ENCODE measurements around the gene DSCAML1.

The DSCAML1 gene

DNA sequence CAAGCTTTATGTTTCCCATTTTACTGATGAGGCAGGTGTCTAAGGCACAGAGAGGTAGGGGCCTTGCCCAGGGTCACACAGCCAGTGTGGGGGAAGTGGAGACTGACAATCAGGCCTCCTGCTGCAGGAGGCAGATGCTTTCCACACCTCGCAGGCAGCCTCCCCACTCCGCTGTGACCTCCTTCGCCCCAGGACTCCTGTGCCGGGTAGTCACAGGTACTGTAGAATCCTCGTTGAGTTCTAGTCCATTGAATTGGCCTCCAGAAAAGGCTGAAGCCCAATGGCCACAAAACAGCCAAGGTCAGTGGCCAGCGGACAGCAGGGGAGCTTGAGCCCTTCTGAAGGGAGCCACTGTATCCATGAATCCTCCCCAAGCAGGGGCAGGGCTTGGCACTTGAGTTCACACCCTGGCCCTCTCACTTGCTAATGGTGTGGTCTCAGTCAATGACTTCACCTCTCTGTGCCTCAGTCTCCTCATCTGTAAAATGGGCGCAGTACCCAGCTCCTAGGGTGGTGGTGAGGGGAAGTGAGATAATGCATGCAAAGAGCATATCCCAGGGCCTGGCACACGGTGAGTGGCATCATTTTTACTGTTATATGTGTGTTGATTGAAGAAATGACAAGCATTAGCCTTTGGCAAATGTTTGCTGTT lies 28.6 kb upstream of the DSCAML1 start:
- DNase-seq (ENCODE audit: insufficient read length, low spot score) (no peak), FAIRE-seq (no peak)
- TF ChIP-seq CTCF (IDR thresholded peaks at IDR 0.05; ENCODE audit: insufficient read depth, missing control alignments), result no peak

GRCh38 chr11:117824571-117825537 lies 27.8 kb upstream of the DSCAML1 start, which contains the start of gene FXYD2:
Gene FXYD2, minus strand, starts transcription at chr11:117824744. Its CDS starts 66 bp downstream, at chr11:117824678.
- TF ChIP-seq CTCF (IDR thresholded peaks at IDR 0.05; ENCODE audit: insufficient read depth, missing control alignments), result no peak
- DNase-seq (ENCODE audit: insufficient read length, low spot score) (no peak), FAIRE-seq (no peak)

- FAIRE-seq (no peak), DNase-seq (ENCODE audit: insufficient read length, low spot score) (no peak)
- no peak for TF ChIP-seq CTCF (IDR thresholded peaks at IDR 0.05; ENCODE audit: insufficient read depth, missing control alignments)
These were observed 27.0 kb upstream of the DSCAML1 start for GRCh38 chr11:117823946-117824420.

DNA sequence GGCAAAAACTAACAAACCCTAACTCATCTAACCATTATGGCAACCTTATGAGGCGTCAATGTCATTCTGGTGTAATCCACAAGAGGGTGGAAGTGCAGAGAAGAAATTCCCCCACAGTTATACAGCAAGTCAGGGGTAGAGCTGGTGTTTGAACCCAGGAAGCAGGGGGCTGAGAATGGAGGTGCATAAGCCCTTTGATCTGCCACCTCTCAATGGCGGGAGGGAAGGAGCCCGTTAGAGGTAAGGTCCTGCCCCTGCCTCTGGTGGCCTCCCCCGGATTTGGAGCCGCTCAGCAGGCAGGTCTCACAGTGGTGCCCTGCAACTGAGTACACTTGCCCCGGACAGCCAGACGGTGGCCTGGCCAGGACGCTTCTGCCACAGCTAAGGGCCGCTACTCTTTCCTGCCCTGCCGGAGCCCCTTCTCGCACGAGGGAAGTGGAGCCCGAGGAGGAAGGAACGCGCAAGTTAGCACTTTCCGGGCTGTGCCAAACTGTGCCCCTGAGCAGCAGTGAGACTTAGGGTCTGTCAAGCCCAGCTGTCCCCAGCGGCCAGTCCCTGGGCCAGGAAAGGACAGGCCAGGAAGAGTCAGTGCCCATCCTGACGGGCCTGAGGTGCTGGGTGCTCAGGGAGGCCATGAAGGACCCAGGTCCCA lies 26.4 kb upstream of the DSCAML1 start:
- DNase-seq (ENCODE audit: insufficient read length, low spot score), result no peak

GRCh38 chr11:117822074-117823033 lies 25.3 kb upstream of the DSCAML1 start:
- peak; percentile 70 for DNase-seq (ENCODE audit: insufficient read length, low spot score)
- peak; percentile 43 for TF ChIP-seq CTCF (IDR thresholded peaks at IDR 0.05; ENCODE audit: insufficient read depth, missing control alignments)
- no peak for FAIRE-seq

More for the DNA sequence above, 26.4 kb upstream of the DSCAML1 start:
- no peak for TF ChIP-seq CTCF (IDR thresholded peaks at IDR 0.05; ENCODE audit: insufficient read depth, missing control alignments)
- no peak for FAIRE-seq

DNA sequence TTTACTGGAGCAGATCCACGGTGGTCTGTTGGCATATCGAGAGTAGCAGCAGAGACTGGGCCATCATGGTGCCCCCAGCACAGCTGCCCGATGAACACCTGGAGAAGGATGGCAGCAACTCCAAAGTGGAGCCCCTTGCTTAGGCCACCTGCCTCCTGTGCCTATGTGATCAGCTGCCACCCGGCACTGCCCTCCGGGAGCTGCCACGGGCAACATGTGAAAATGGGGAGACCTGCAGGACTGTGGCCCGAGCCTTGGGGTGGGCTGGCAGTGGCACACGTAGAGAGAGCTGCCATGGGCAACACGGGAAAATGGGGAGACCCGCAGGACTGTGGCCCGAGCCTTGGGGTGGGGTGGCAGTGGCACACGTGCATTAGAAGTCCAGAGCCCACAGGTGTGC lies 24.4 kb upstream of the DSCAML1 start:
- DNase-seq (ENCODE audit: insufficient read length, low spot score) (no peak), FAIRE-seq (no peak)
- TF ChIP-seq CTCF (IDR thresholded peaks at IDR 0.05; ENCODE audit: insufficient read depth, missing control alignments), result no peak

Measured in D721Med (cell line).